ACC112 (cell line): ENCODE data around the gene C2orf49.

Experiments
- H2AFZ ChIP-seq: fragments of 200-600 bp; sonication (generic); one replicate; pipeline ENCODE4 v1.6.0; 2017; ENCODE audit warnings: antibody characterized with exemption, low read length; ENCODE audit not compliant: unreplicated experiment
- H3K27ac ChIP-seq: fragments of 200-600 bp; sonication (generic); 2 replicates; pipeline ENCODE4 v1.5.1; 2014; ENCODE audit warnings: low read depth, mild to moderate bottlenecking, antibody characterized with exemption, low read length, moderate library complexity
- H3K27me3 ChIP-seq: fragments of 200-600 bp; sonication (generic); 2 replicates; pipeline ENCODE4 v1.6.1; 2014; ENCODE audit warnings: mild to moderate bottlenecking, antibody characterized with exemption, low read length, moderate library complexity, mixed read lengths; ENCODE audit not compliant: insufficient read depth
- H3K36me3 ChIP-seq: fragments of 200-600 bp; sonication (generic); 2 replicates; pipeline ENCODE4 v1.6.1; 2016; ENCODE audit warnings: mild to moderate bottlenecking, antibody characterized with exemption, low read length, moderate library complexity, mixed read lengths; ENCODE audit not compliant: insufficient read depth
- H3K4me1 ChIP-seq: fragments of 200-600 bp; sonication (generic); one replicate; pipeline ENCODE4 v1.6.1; 2016; ENCODE audit warnings: low read length, mixed read lengths; ENCODE audit not compliant: insufficient read depth, unreplicated experiment, control insufficient read depth
- H3K4me3 ChIP-seq: fragments of 200-600 bp; sonication (generic); 2 replicates; pipeline ENCODE4 v1.5.1; 2014; ENCODE audit warnings: mild to moderate bottlenecking, low read depth, low read length
- H3K79me2 ChIP-seq: fragments of 200-600 bp; sonication (generic); one replicate; pipeline ENCODE4 v1.6.0; 2016; ENCODE audit warnings: low read length; ENCODE audit not compliant: control insufficient read depth, unreplicated experiment, insufficient read depth

Gene C2orf49

GRCh38 chr2:105337122-105338019, at the start of gene C2orf49:
Gene C2orf49 (plus strand): TSS chr2:105337540. CDS start chr2:105337588, 48 bp downstream.
- Histone ChIP-seq H3K36me3 (peaks cover 13% of the 10 kb centered on the region; the same call in 1 of the 2 replicates), H3K27ac (peak within 1 kb of the TSS; percentile 91), H3K27me3 (no peaks in the 10 kb centered on the region), H3K4me3 (peak within 1 kb of the TSS; percentile 97), H3K4me1 (peaks cover 13% of the 10 kb centered on the region), H2AFZ (peak within 1 kb of the TSS; percentile 92), H3K79me2 (peaks cover 48% of the 10 kb centered on the region)

GRCh38 chr2:105287692-105288091, 49.6 kb upstream of the C2orf49 start:
- Histone ChIP-seq H3K36me3 (peaks cover 3% of the 10 kb centered on the region; the same call in 1 of the 2 replicates), H3K27ac (no peak overlapping the region), H2AFZ (no peak overlapping the region)

GRCh38 chr2:105288133-105288532, 49.2 kb upstream of the C2orf49 start:
- Histone ChIP-seq H3K4me3 (no peak overlapping the region), H3K36me3 (peaks cover 3% of the 10 kb centered on the region; the same call in 1 of the 2 replicates), H3K79me2 (no peaks in the 10 kb centered on the region), H3K27ac (no peak overlapping the region), H2AFZ (no peak overlapping the region), H3K4me1 (no peaks in the 10 kb centered on the region), H3K27me3 (no peaks in the 10 kb centered on the region)

More at GRCh38 chr2:105287692-105288091, 49.6 kb upstream of the C2orf49 start:
- Histone ChIP-seq H3K79me2 (no peaks in the 10 kb centered on the region), H3K27me3 (no peaks in the 10 kb centered on the region), H3K4me1 (no peaks in the 10 kb centered on the region), H3K4me3 (no peak overlapping the region)

GRCh38 chr2:105290981-105291660, 46.2 kb upstream of the C2orf49 start:
- Histone ChIP-seq H3K4me3 (no peak overlapping the region), H3K27me3 (no peaks in the 10 kb centered on the region), H3K27ac (no peak overlapping the region), H3K4me1 (no peaks in the 10 kb centered on the region), H3K36me3 (peaks cover 3% of the 10 kb centered on the region; the same call in 1 of the 2 replicates), H3K79me2 (no peaks in the 10 kb centered on the region), H2AFZ (no peak overlapping the region)

- no peaks in the 10 kb centered on the region for H3K4me1 ChIP-seq
- no peak overlapping the region for H3K4me3 ChIP-seq
- peaks cover 3% of the 10 kb centered on the region; the same call in 1 of the 2 replicates for H3K36me3 ChIP-seq
Measured at GRCh38 chr2:105291981-105292380, 45.4 kb upstream of the C2orf49 start.

GRCh38 chr2:105294046-105294445, 43.3 kb upstream of the C2orf49 start:
- Histone ChIP-seq H3K4me3 (no peak overlapping the region), H3K36me3 (peaks cover 14% of the 10 kb centered on the region), H3K27me3 (no peaks in the 10 kb centered on the region), H2AFZ (no peak overlapping the region), H3K79me2 (no peaks in the 10 kb centered on the region), H3K27ac (no peak overlapping the region), H3K4me1 (no peaks in the 10 kb centered on the region)

More at GRCh38 chr2:105291981-105292380, 45.4 kb upstream of the C2orf49 start:
- Histone ChIP-seq H3K79me2 (no peaks in the 10 kb centered on the region), H3K27me3 (no peaks in the 10 kb centered on the region), H3K27ac (no peak overlapping the region), H2AFZ (no peak overlapping the region)

- no peaks in the 10 kb centered on the region for H3K4me1 ChIP-seq
- H3K36me3 ChIP-seq = peaks cover 10% of the 10 kb centered on the region; the same call in 1 of the 2 replicates
- no peak overlapping the region for H3K27ac ChIP-seq
- no peak overlapping the region for H3K4me3 ChIP-seq
- H2AFZ ChIP-seq = no peak overlapping the region
- H3K79me2 ChIP-seq = no peaks in the 10 kb centered on the region
- no peaks in the 10 kb centered on the region for H3K27me3 ChIP-seq
Measured at GRCh38 chr2:105294844-105295481, 42.4 kb upstream of the C2orf49 start.

- H3K79me2 ChIP-seq = no peaks in the 10 kb centered on the region
- no peak overlapping the region for H3K27ac ChIP-seq
- H3K36me3 ChIP-seq = peaks cover 10% of the 10 kb centered on the region; the same call in 1 of the 2 replicates
- H2AFZ ChIP-seq = no peak overlapping the region
- no peak overlapping the region for H3K4me3 ChIP-seq
- H3K27me3 ChIP-seq = no peaks in the 10 kb centered on the region
- no peaks in the 10 kb centered on the region for H3K4me1 ChIP-seq
Measured at GRCh38 chr2:105296017-105296611, 41.2 kb upstream of the C2orf49 start.

- Histone ChIP-seq H2AFZ (no peak overlapping the region), H3K4me1 (no peaks in the 10 kb centered on the region), H3K79me2 (no peaks in the 10 kb centered on the region), H3K27me3 (no peaks in the 10 kb centered on the region), H3K36me3 (peaks cover 10% of the 10 kb centered on the region; the same call in 1 of the 2 replicates), H3K27ac (no peak overlapping the region), H3K4me3 (no peak overlapping the region)
Measured at GRCh38 chr2:105297216-105297615, 40.1 kb upstream of the C2orf49 start.

GRCh38 chr2:105298017-105298416, 39.3 kb upstream of the C2orf49 start:
- H3K79me2 ChIP-seq = no peaks in the 10 kb centered on the region

More at GRCh38 chr2:105298017-105298416, 39.3 kb upstream of the C2orf49 start:
- no peak overlapping the region for H3K27ac ChIP-seq
- no peaks in the 10 kb centered on the region for H3K4me1 ChIP-seq
- H3K36me3 ChIP-seq = peaks cover 10% of the 10 kb centered on the region; the same call in 1 of the 2 replicates
- no peak overlapping the region for H3K4me3 ChIP-seq
- no peak overlapping the region for H2AFZ ChIP-seq
- H3K27me3 ChIP-seq = no peaks in the 10 kb centered on the region
